OCI-LY3 (cell line): Measurements from ENCODE around the gene ZSCAN10.
A peak's percentile ranks its signal among the peaks of the same experiment; 100 is the strongest.

Experiments
- H2AFZ ChIP-seq: fragments of 200-600, 300-600 bp; shearing (Covaris generic); 2 replicates; pipeline ENCODE4 v1.6.0; 2014; ENCODE audit warnings: antibody characterized with exemption, low read depth, low read length
- H3K27ac ChIP-seq: fragments of 200-600, 300-600 bp; sonication (generic); 2 replicates; pipeline ENCODE4 v1.5.1; 2014; ENCODE audit warnings: mild to moderate bottlenecking, low read length, moderate library complexity, mixed read lengths
- H3K27me3 ChIP-seq: fragments of 200-600, 300-600 bp; sonication (generic); 2 replicates; pipeline ENCODE4 v1.6.1; 2014; ENCODE audit warnings: low read depth, low read length, mixed read lengths
- H3K36me3 ChIP-seq: fragments of 200-600, 300-600 bp; sonication (generic); replicated peaks from 2 replicates; pipeline ENCODE3; 2014; ENCODE audit warnings: low read depth, low read length, mixed read lengths
- H3K4me1 ChIP-seq: fragments of 300-600, 200-600 bp; sonication (generic); 2 replicates; pipeline ENCODE4 v1.6.1; 2014; ENCODE audit warnings: low read length, mixed read lengths
- H3K4me2 ChIP-seq: fragments of 200-600, 300-600 bp; sonication (generic); 2 replicates; pipeline ENCODE4 v1.6.1; 2014; ENCODE audit warnings: low read length, mixed read lengths
- H3K4me3 ChIP-seq: fragments of 300-600, 200-600 bp; sonication (generic); 2 replicates; pipeline ENCODE4 v1.5.1; 2014; ENCODE audit warnings: antibody characterized with exemption, mild to moderate bottlenecking, low read length, moderate library complexity
- H3K79me2 ChIP-seq: fragments of 300-600, 200-600 bp; shearing (Covaris generic); 2 replicates; pipeline ENCODE4 v1.6.1; 2014; ENCODE audit warnings: mild to moderate bottlenecking, low read length, mixed read lengths
- H3K9ac ChIP-seq: fragments of 300-600, 200-600 bp; shearing (Covaris generic); 2 replicates; pipeline ENCODE4 v1.6.0; 2014; ENCODE audit warnings: mild to moderate bottlenecking, low read length, moderate library complexity
- H3K9me3 ChIP-seq: fragments of 200-600, 300-600 bp; shearing (Covaris generic); 2 replicates; pipeline ENCODE4 v1.6.1; 2014; ENCODE audit warnings: low read length, mixed read lengths; ENCODE audit not compliant: insufficient read depth
- H4K20me1 ChIP-seq: fragments of 200-600, 300-600 bp; sonication (generic); 2 replicates; pipeline ENCODE4 v1.6.1; 2016; ENCODE audit warnings: low read length, mixed read lengths; ENCODE audit not compliant: insufficient read depth
- CTCF ChIP-seq: fragments of 200-600, 300-600 bp; sonication (generic); IDR thresholded peaks from 2 replicates; pipeline ENCODE4 v1.5.1; 2014; ENCODE audit warnings: antibody characterized with exemption, low read length, low read depth
- EZH2phosphoT487 ChIP-seq: fragments of 200-600 bp; shearing (Covaris generic); IDR thresholded peaks from 2 replicates; pipeline ENCODE4 v1.6.1; 2018; ENCODE audit warnings: antibody characterized with exemption, mixed run types, low read depth

ZSCAN10 gene

DNA sequence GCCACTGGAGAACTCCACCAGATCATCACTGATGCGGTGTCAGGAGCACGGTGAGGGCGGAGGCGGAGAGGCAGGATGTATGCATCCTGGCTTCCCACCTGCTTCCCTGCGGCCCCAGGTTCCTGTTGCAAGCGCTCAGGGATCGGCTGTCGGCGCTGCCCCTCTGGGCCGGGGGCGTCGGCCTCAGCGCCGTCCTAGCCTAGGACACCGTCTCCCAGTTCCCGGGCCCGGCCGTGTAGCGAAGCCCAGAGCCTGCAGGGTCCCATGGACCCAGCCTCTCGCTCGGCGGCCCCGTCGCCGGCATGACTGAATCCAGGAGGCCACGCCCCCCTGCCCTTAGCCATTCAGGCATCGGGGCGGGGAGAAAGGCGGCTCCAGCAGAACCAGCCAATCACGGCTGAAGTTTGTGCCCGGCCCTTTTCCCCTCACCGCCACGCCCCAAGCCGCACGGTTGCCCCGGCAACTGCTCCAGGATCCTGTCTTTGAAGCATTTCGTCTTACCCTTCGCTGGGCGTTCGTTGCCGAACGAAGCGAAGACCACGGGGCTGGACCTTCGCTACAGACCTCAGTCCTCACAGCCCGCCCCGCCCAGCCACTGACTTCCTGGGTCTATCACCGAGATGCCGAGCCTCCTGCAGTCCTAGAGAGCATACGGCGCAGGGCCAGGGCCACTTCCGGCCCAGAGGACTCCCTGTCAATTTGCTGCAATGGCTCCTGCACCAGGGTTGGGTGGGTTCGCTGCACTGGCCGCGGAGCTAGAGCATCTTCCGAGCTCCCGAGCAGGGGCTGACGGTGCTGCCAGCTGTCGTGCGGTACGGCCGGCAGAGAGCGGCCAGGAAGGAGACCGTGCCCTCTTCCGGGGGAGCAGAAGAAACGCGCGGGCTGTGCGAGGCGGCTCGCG is 25.1 kb upstream of the ZSCAN10 start:
- H3K4me3 ChIP-seq: peak overlapping the region; percentile 96
- no peaks in the 10 kb centered on the region for H3K9me3 ChIP-seq
- peaks cover 19% of the 10 kb centered on the region for H3K4me1 ChIP-seq
- H3K27me3 ChIP-seq: peaks cover 7% of the 10 kb centered on the region; the same call in 1 of the 2 replicates
- H4K20me1 ChIP-seq: no peaks in the 10 kb centered on the region
- peak; percentile 22 for TF ChIP-seq CTCF
- TF ChIP-seq EZH2phosphoT487: no peak
- peak overlapping the region; percentile 56 for H3K9ac ChIP-seq
- H3K27ac ChIP-seq: peak overlapping the region; percentile 55
- peak overlapping the region; percentile 81 for H3K4me2 ChIP-seq
- H2AFZ ChIP-seq: peak overlapping the region; percentile 49
- no peaks in the 10 kb centered on the region for H3K79me2 ChIP-seq
- peaks cover 10% of the 10 kb centered on the region for H3K36me3 ChIP-seq

DNA sequence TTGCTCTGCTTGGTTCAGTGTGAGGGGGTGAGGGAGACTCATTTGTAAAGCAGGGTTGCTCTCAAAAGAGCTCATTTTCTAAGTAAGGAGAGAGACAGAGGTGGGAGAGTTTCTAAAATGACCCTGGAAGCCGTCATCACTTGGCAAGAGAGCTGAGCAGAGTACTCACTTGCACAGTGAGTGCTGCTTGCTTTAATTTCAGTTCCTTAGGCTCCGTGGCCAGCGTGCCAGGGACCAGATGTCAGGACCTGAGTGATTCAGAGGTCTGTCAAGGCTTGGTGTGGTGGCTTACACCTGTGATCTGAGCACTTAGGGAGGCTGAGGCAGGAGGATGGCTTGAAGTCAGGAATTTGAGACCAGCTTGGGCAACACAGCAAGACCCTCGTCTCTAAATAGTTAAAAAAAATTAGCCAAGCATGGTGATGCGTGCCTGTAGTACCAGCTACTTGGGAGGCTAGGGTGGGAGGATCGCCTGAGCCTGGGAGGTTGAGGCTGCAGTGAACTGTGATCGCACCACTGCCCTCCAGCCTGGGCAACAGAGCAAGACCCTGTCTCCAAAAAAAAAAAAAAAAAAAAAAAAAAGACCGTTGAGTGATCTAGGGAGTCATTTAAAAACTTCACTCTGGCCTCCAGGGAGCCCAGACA is 24.0 kb upstream of the ZSCAN10 start:
- peak overlapping the region; percentile 81 for H3K4me2 ChIP-seq
- peak overlapping the region; percentile 39; the same call in 1 of the 2 replicates for H2AFZ ChIP-seq
- no peak for TF ChIP-seq EZH2phosphoT487
- no peak for TF ChIP-seq CTCF
- H3K4me3 ChIP-seq: peak overlapping the region; percentile 96
- no peaks in the 10 kb centered on the region for H3K9me3 ChIP-seq
- H3K9ac ChIP-seq: no peak overlapping the region
- no peak overlapping the region for H3K27ac ChIP-seq
- no peaks in the 10 kb centered on the region for H4K20me1 ChIP-seq
- no peaks in the 10 kb centered on the region for H3K79me2 ChIP-seq
- H3K36me3 ChIP-seq: peaks cover 10% of the 10 kb centered on the region
- H3K27me3 ChIP-seq: peaks cover 7% of the 10 kb centered on the region; the same call in 1 of the 2 replicates
- H3K4me1 ChIP-seq: peaks cover 16% of the 10 kb centered on the region

- no peak for TF ChIP-seq EZH2phosphoT487
- no peak for TF ChIP-seq CTCF
- Histone ChIP-seq H3K4me2 (no peak overlapping the region), H3K27ac (no peak overlapping the region), H3K9me3 (no peaks in the 10 kb centered on the region), H2AFZ (no peak overlapping the region), H3K4me1 (peaks cover 16% of the 10 kb centered on the region), H3K79me2 (no peaks in the 10 kb centered on the region), H3K9ac (no peak overlapping the region), H3K27me3 (peaks cover 7% of the 10 kb centered on the region; the same call in 1 of the 2 replicates), H3K4me3 (no peak overlapping the region), H4K20me1 (no peaks in the 10 kb centered on the region), H3K36me3 (peaks cover under 1% of the 10 kb centered on the region)
Measured at GRCh38 chr16:3121851-3122467, 22.9 kb upstream of the ZSCAN10 start.

- Histone ChIP-seq H3K4me2 (no peak overlapping the region), H3K27ac (no peak overlapping the region), H3K9ac (no peak overlapping the region), H3K79me2 (no peaks in the 10 kb centered on the region), H2AFZ (no peak overlapping the region), H3K4me1 (peaks cover 16% of the 10 kb centered on the region), H3K36me3 (no peaks in the 10 kb centered on the region), H3K4me3 (no peak overlapping the region), H3K27me3 (peaks cover 7% of the 10 kb centered on the region; the same call in 1 of the 2 replicates), H4K20me1 (no peaks in the 10 kb centered on the region), H3K9me3 (no peaks in the 10 kb centered on the region)
- TF ChIP-seq EZH2phosphoT487 (no peak), CTCF (no peak)
Measured at GRCh38 chr16:3120435-3120834, 21.3 kb upstream of the ZSCAN10 start.
